HepG2 (cell line): Measurements from ENCODE around the gene BPI. TPM values are rescaled to one million over a fixed set of nuclear protein-coding genes. Genes with fewer than 3 reads are reported as not detected.

ENCODE experiments used
- DNMT1 ChIP-seq: sonication (generic); formaldehyde crosslinking; IDR thresholded peaks from 2 replicates; pipeline ENCODE4 v1.5.1; 2020; ENCODE audit warnings: mild to moderate bottlenecking, missing genetic modification reagents
- EP300 ChIP-seq, 3 experiments: sonication (generic) in 1 of 3; formaldehyde crosslinking in 1 of 3; IDR thresholded peaks; 2 replicates each; pipeline versions ENCODE4 v1.5.1 to v1.6.1; 2011 to 2020; ENCODE audit warnings: low read depth in 2 of 3, low read length in 2 of 3, borderline replicate concordance in 1 of 3, improper control_type of control experiment in 1 of 3, mild to moderate bottlenecking in 1 of 3, missing genetic modification reagents in 1 of 3, moderate library complexity in 1 of 3
- GRHL1 ChIP-seq: sonication (generic); formaldehyde crosslinking; conservative IDR thresholded peaks from 2 replicates; pipeline ENCODE4 v1.8.0; 2022; ENCODE audit warnings: missing genetic modification reagents
- HMG20A ChIP-seq: IDR thresholded peaks from 2 replicates; pipeline ENCODE4 v1.6.1; 2016; ENCODE audit warnings: borderline replicate concordance
- HNF1B ChIP-seq: sonication (generic); formaldehyde crosslinking; IDR thresholded peaks from 2 replicates; pipeline ENCODE4 v1.5.1; 2020; ENCODE audit warnings: mild to moderate bottlenecking, moderate library complexity, missing genetic modification reagents
- PAXIP1 ChIP-seq: sonication (generic); formaldehyde crosslinking; conservative IDR thresholded peaks from 2 replicates; pipeline ENCODE4 v1.4.0; 2020; ENCODE audit warnings: mild to moderate bottlenecking, missing genetic modification reagents, moderate library complexity
- REST ChIP-seq, 2 experiments: IDR thresholded peaks; 2 replicates each; pipeline ENCODE4 v1.6.1; 2011 to 2012; ENCODE audit warnings: low read length in 2 of 2, borderline replicate concordance in 1 of 2, low read depth in 1 of 2, mild to moderate bottlenecking in 1 of 2, moderate library complexity in 1 of 2
- SNAPC4 ChIP-seq: sonication (generic); formaldehyde crosslinking; IDR thresholded peaks from 2 replicates; pipeline ENCODE4 v1.4.0; 2020; ENCODE audit warnings: mild to moderate bottlenecking, missing genetic modification reagents
- ZNF557 ChIP-seq: sonication (generic); formaldehyde crosslinking; IDR thresholded peaks from 2 replicates; pipeline ENCODE4 v1.4.0; 2020; ENCODE audit warnings: missing genetic modification reagents
- ZNF564 ChIP-seq: sonication (generic); formaldehyde crosslinking; IDR thresholded peaks from 2 replicates; pipeline ENCODE4 v1.8.1; 2023; ENCODE audit warnings: mild to moderate bottlenecking, missing genetic modification reagents
- polyA plus RNA-seq, 8 experiments: library from polyadenylated mRNA; depleted of rRNA in 3 of 8; stranded (reverse) in 7 of 8; unstranded in 1 of 8; fragments of >200 nt; fragmentation: Illumina TruSeq in 4 of 8; extraction: Trizol in 4 of 8; gene quantifications; 2 replicates each; pipeline versions ENCODE4 v1.2.1 to v1.2.3, GENCODE V29; 2011 to 2016; ENCODE audit warnings: low read depth in 4 of 8, missing spikeins in 1 of 8, mixed read lengths in 1 of 8; ENCODE audit not compliant: insufficient read depth in 1 of 8
- total RNA-seq, 5 experiments: library from RNA; depleted of rRNA; stranded (reverse); fragments of >200 nt; fragmentation: Illumina TruSeq; extraction: Trizol; gene quantifications; 2 replicates each; pipeline ENCODE4 v1.2.3, GENCODE V29; 2016; ENCODE audit warnings: low read depth in 1 of 5

The BPI gene
- total and polyA plus RNA-seq, 2 of the 13 experiments (the other 11 are each of a cell fraction or from before 2014, with no cell fraction given): not detected

GRCh38 chr20:38343311-38344106 is 39.6 kb downstream of the BPI start (continued):
- TF ChIP-seq REST (IDR thresholded peaks at IDR 0.05; ENCODE audit: borderline replicate concordance in 1 of 2, low read depth in 1 of 2, low read length in 2 of 2) (no peak), ZNF557 (CRISPR knock-in tag) (0 out of 2 replicates have a peak, but pooled peaks have one; percentile 11), DNMT1 (peak; percentile 78; the same call in 1 of the 2 replicates), HNF1B (CRISPR knock-in tag) (peak; percentile 62), EP300 (IDR thresholded peaks at IDR 0.05; ENCODE audit: low read depth in 2 of 2, low read length in 2 of 2) (no peak), EP300 (CRISPR knock-in tag; IDR thresholded peaks at IDR 0.05; ENCODE audit: borderline replicate concordance) (peak; percentile 33; the same call in 1 of the 2 replicates), ZNF564 (CRISPR knock-in tag) (peak; percentile 72), GRHL1 (CRISPR knock-in tag) (no peak), PAXIP1 (CRISPR knock-in tag) (peak; percentile 10; the same call in 1 of the 2 replicates), SNAPC4 (CRISPR knock-in tag) (peak; percentile 60; the same call in 1 of the 2 replicates), HMG20A (CRISPR knock-in tag) (no peak)
